Measurements from ENCODE around the gene CCDC54. TPM values are rescaled to one million over a fixed set of nuclear protein-coding genes. Genes with fewer than 3 reads are reported as not detected.

The CCDC54 gene
- total and polyA plus RNA-seq, 2 of the 8 experiments (the other 6 are each of a cell fraction or from before 2014, with no cell fraction given), result not detected

- TF ChIP-seq, protein P1, sequence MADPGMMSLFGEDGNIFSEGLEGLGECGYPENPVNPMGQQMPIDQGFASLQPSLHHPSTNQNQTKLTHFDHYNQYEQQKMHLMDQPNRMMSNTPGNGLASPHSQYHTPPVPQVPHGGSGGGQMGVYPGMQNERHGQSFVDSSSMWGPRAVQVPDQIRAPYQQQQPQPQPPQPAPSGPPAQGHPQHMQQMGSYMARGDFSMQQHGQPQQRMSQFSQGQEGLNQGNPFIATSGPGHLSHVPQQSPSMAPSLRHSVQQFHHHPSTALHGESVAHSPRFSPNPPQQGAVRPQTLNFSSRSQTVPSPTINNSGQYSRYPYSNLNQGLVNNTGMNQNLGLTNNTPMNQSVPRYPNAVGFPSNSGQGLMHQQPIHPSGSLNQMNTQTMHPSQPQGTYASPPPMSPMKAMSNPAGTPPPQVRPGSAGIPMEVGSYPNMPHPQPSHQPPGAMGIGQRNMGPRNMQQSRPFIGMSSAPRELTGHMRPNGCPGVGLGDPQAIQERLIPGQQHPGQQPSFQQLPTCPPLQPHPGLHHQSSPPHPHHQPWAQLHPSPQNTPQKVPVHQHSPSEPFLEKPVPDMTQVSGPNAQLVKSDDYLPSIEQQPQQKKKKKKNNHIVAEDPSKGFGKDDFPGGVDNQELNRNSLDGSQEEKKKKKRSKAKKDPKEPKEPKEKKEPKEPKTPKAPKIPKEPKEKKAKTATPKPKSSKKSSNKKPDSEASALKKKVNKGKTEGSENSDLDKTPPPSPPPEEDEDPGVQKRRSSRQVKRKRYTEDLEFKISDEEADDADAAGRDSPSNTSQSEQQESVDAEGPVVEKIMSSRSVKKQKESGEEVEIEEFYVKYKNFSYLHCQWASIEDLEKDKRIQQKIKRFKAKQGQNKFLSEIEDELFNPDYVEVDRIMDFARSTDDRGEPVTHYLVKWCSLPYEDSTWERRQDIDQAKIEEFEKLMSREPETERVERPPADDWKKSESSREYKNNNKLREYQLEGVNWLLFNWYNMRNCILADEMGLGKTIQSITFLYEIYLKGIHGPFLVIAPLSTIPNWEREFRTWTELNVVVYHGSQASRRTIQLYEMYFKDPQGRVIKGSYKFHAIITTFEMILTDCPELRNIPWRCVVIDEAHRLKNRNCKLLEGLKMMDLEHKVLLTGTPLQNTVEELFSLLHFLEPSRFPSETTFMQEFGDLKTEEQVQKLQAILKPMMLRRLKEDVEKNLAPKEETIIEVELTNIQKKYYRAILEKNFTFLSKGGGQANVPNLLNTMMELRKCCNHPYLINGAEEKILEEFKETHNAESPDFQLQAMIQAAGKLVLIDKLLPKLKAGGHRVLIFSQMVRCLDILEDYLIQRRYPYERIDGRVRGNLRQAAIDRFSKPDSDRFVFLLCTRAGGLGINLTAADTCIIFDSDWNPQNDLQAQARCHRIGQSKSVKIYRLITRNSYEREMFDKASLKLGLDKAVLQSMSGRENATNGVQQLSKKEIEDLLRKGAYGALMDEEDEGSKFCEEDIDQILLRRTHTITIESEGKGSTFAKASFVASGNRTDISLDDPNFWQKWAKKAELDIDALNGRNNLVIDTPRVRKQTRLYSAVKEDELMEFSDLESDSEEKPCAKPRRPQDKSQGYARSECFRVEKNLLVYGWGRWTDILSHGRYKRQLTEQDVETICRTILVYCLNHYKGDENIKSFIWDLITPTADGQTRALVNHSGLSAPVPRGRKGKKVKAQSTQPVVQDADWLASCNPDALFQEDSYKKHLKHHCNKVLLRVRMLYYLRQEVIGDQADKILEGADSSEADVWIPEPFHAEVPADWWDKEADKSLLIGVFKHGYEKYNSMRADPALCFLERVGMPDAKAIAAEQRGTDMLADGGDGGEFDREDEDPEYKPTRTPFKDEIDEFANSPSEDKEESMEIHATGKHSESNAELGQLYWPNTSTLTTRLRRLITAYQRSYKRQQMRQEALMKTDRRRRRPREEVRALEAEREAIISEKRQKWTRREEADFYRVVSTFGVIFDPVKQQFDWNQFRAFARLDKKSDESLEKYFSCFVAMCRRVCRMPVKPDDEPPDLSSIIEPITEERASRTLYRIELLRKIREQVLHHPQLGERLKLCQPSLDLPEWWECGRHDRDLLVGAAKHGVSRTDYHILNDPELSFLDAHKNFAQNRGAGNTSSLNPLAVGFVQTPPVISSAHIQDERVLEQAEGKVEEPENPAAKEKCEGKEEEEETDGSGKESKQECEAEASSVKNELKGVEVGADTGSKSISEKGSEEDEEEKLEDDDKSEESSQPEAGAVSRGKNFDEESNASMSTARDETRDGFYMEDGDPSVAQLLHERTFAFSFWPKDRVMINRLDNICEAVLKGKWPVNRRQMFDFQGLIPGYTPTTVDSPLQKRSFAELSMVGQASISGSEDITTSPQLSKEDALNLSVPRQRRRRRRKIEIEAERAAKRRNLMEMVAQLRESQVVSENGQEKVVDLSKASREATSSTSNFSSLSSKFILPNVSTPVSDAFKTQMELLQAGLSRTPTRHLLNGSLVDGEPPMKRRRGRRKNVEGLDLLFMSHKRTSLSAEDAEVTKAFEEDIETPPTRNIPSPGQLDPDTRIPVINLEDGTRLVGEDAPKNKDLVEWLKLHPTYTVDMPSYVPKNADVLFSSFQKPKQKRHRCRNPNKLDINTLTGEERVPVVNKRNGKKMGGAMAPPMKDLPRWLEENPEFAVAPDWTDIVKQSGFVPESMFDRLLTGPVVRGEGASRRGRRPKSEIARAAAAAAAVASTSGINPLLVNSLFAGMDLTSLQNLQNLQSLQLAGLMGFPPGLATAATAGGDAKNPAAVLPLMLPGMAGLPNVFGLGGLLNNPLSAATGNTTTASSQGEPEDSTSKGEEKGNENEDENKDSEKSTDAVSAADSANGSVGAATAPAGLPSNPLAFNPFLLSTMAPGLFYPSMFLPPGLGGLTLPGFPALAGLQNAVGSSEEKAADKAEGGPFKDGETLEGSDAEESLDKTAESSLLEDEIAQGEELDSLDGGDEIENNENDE (IDR thresholded peaks at IDR 0.05; ENCODE audit: insufficient replicate concordance, low read length), result no peak
These were observed at the start of gene CCDC54 (continued) for GRCh38 chr3:107377151-107377550.
